Measurements from ENCODE around the gene WWOX.

DNA sequence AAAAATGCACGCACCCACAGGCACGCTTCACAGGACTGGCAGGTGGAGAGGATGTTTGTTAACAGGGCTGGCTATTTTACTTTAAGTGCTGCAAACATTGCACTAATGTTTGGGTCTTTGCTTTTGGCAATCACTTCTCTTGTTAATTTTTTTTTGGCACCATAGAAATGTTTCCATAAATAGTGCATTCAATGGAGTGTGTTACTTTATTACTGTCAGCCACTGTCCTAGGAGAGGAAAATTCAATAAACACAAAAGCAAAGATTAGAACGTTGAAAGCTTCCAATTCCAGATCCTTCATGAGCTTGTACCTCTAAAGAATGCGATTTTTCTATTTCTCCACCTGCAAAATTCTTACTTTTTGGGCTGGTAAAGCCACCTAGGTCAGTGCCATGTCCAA lies 743.5 kb downstream of the WWOX start:
- TF ChIP-seq, protein P1, sequence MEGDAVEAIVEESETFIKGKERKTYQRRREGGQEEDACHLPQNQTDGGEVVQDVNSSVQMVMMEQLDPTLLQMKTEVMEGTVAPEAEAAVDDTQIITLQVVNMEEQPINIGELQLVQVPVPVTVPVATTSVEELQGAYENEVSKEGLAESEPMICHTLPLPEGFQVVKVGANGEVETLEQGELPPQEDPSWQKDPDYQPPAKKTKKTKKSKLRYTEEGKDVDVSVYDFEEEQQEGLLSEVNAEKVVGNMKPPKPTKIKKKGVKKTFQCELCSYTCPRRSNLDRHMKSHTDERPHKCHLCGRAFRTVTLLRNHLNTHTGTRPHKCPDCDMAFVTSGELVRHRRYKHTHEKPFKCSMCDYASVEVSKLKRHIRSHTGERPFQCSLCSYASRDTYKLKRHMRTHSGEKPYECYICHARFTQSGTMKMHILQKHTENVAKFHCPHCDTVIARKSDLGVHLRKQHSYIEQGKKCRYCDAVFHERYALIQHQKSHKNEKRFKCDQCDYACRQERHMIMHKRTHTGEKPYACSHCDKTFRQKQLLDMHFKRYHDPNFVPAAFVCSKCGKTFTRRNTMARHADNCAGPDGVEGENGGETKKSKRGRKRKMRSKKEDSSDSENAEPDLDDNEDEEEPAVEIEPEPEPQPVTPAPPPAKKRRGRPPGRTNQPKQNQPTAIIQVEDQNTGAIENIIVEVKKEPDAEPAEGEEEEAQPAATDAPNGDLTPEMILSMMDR (IDR thresholded peaks at IDR 0.05): no peak
- no peak for TF ChIP-seq POLR2A (IDR thresholded peaks at IDR 0.05)

All from right lobe of liver (tissue), 4 donors.